SK-N-SH treated with all-trans-retinoic acid at 6 μM for 48 hours (cell line): ENCODE results near the gene ADGRL2.

Source experiments
- ARNTL ChIP-seq: fragments of 450-650 bp; formaldehyde crosslinking; IDR thresholded peaks from 2 replicates; pipeline ENCODE4 v1.5.0; 2020; ENCODE audit warnings: low read depth, mild to moderate bottlenecking, moderate library complexity, borderline replicate concordance
- BACH2 ChIP-seq: fragments of 250-450 bp; sonication (Bioruptor Pico); IDR thresholded peaks from 2 replicates; pipeline ENCODE4 v1.9.0; 2021; ENCODE audit warnings: mild to moderate bottlenecking, borderline replicate concordance
- CREB5 ChIP-seq: fragments of 250-450 bp; sonication (Bioruptor Pico); IDR thresholded peaks from 2 replicates; pipeline ENCODE4 v1.5.1; 2020; ENCODE audit warnings: low read depth, mild to moderate bottlenecking, moderate library complexity
- CSRNP3 ChIP-seq: fragments of 250-450 bp; sonication (Bioruptor Pico); IDR thresholded peaks from 2 replicates; pipeline ENCODE4 v1.5.1; 2021; ENCODE audit warnings: mild to moderate bottlenecking, moderate library complexity
- ISL1 ChIP-seq: fragments of 250-450 bp; sonication (Bioruptor Pico); IDR thresholded peaks from 2 replicates; pipeline ENCODE4 v2.1.2; 2022; ENCODE audit warnings: mild to moderate bottlenecking, moderate library complexity
- PATZ1 ChIP-seq: fragments of 250-450 bp; sonication (Bioruptor Pico); IDR thresholded peaks from 2 replicates; pipeline ENCODE4 v1.8.0; 2020; ENCODE audit warnings: mild to moderate bottlenecking, moderate library complexity, borderline replicate concordance
- RARB ChIP-seq: fragments of 250-450 bp; sonication (Bioruptor Pico); IDR thresholded peaks from 2 replicates; pipeline ENCODE4 v1.8.0; 2021; ENCODE audit warnings: mild to moderate bottlenecking, moderate library complexity
- SNAI2 ChIP-seq: fragments of 250-450 bp; sonication (Bioruptor Pico); IDR thresholded peaks from 2 replicates; pipeline ENCODE4 v1.5.0; 2020; ENCODE audit warnings: mild to moderate bottlenecking, moderate library complexity
- TCF4 ChIP-seq: fragments of 250-450 bp; sonication (Bioruptor Pico); IDR thresholded peaks from 2 replicates; pipeline ENCODE4 v1.8.0; 2021; ENCODE audit warnings: mild to moderate bottlenecking, moderate library complexity, borderline replicate concordance
- TSHZ2 ChIP-seq: fragments of 250-450 bp; sonication (Bioruptor Pico); IDR thresholded peaks from 2 replicates; pipeline ENCODE4 v1.5.0; 2020; ENCODE audit warnings: mild to moderate bottlenecking, moderate library complexity
- ZC3H10 ChIP-seq: fragments of 250-450 bp; sonication (Bioruptor Pico); IDR thresholded peaks from 2 replicates; pipeline ENCODE4 v1.5.1; 2021; ENCODE audit warnings: mild to moderate bottlenecking, moderate library complexity
- ZFP3 ChIP-seq: fragments of 250-450 bp; sonication (Bioruptor Pico); IDR thresholded peaks from 2 replicates; pipeline ENCODE4 v1.5.0; 2020; ENCODE audit warnings: mild to moderate bottlenecking, moderate library complexity
- ZNF8 ChIP-seq: fragments of 450-650 bp; formaldehyde crosslinking; IDR thresholded peaks from 2 replicates; pipeline ENCODE4 v1.5.0; 2020; ENCODE audit warnings: mild to moderate bottlenecking, moderate library complexity

GRCh38 chr1:81754424-81754823, 46.3 kb upstream of the ADGRL2 start:
- TF ChIP-seq CSRNP3 (CRISPR knock-in tag) (no peak), TSHZ2 (CRISPR knock-in tag) (no peak), PATZ1 (CRISPR knock-in tag) (no peak), ARNTL (CRISPR knock-in tag) (no peak), SNAI2 (CRISPR knock-in tag) (no peak), BACH2 (CRISPR knock-in tag) (no peak), RARB (CRISPR knock-in tag) (no peak), ZFP3 (CRISPR knock-in tag) (no peak), ZNF8 (CRISPR knock-in tag) (no peak), CREB5 (no peak), ZC3H10 (CRISPR knock-in tag) (no peak), TCF4 (CRISPR knock-in tag) (no peak), ISL1 (no peak)
